NCI-H2171 (cell line): ENCODE results near the gene ALG1.
"Not testable (repeated sequence)": the region's sequence is repeated elsewhere in the genome, so short reads cannot be mapped to it uniquely, and the experiment has no call there.

Experiments used
- DNase-seq: peaks from one replicate; lab custom pipeline; 2025; lab: John Stamatoyannopoulos, UW

The ALG1 gene

GRCh38 chr16:5073279-5073629 is 1.6 kb downstream of the ALG1 start:
- DNase-seq, result no peak

- DNase-seq, result not testable (repeated sequence)
These were observed 2.1 kb downstream of the ALG1 start for GRCh38 chr16:5073771-5074170.

- no peak for DNase-seq
These were observed 4.0 kb downstream of the ALG1 start for GRCh38 chr16:5075637-5076036.

GRCh38 chr16:5077304-5077703 is 5.7 kb downstream of the ALG1 start:
- DNase-seq, result no peak

GRCh38 chr16:5078626-5079025 is 7.0 kb downstream of the ALG1 start:
- no peak for DNase-seq

GRCh38 chr16:5080461-5080860 is 8.8 kb downstream of the ALG1 start:
- not testable (repeated sequence) for DNase-seq

- DNase-seq, result not testable (repeated sequence)
These were observed 9.4 kb downstream of the ALG1 start for GRCh38 chr16:5080996-5081395.

GRCh38 chr16:5083646-5084045 is 12.0 kb downstream of the ALG1 start:
- DNase-seq, result not testable (repeated sequence)

- not testable (repeated sequence) for DNase-seq
These were observed 12.6 kb downstream of the ALG1 start for GRCh38 chr16:5084099-5084731.

- not testable (repeated sequence) for DNase-seq
These were observed 13.2 kb downstream of the ALG1 start for GRCh38 chr16:5084802-5085201.

GRCh38 chr16:5085716-5086115 is 14.1 kb downstream of the ALG1 start:
- DNase-seq, result not testable (repeated sequence)

GRCh38 chr16:5088086-5088790 is 16.6 kb downstream of the ALG1 start:
- DNase-seq, result not testable (repeated sequence)

GRCh38 chr16:5088936-5089335 is 17.3 kb downstream of the ALG1 start:
- DNase-seq, result not testable (repeated sequence)

- not testable (repeated sequence) for DNase-seq
These were observed 18.4 kb downstream of the ALG1 start for GRCh38 chr16:5089911-5090555.

- not testable (repeated sequence) for DNase-seq
These were observed 18.9 kb downstream of the ALG1 start for GRCh38 chr16:5090592-5090991.

GRCh38 chr16:5093081-5093480 is 21.4 kb downstream of the ALG1 start:
- DNase-seq, result not testable (repeated sequence)

GRCh38 chr16:5093746-5094145 is 22.1 kb downstream of the ALG1 start:
- DNase-seq, result not testable (repeated sequence)

- DNase-seq, result not testable (repeated sequence)
These were observed 23.6 kb downstream of the ALG1 start for GRCh38 chr16:5095145-5095830.

GRCh38 chr16:5096437-5097060 is 24.9 kb downstream of the ALG1 start:
- DNase-seq, result not testable (repeated sequence)

GRCh38 chr16:5097061-5097469 is 25.4 kb downstream of the ALG1 start:
- DNase-seq, result peak; percentile 49

GRCh38 chr16:5097470-5098220 is 26.0 kb downstream of the ALG1 start, which contains the start of gene EEF2KMT:
EEF2KMT (minus strand) TSS chr16:5097795; CDS start chr16:5097739, 56 bp downstream.
- DNase-seq, result peak; percentile 99
